Fibroblast of the conjunctiva (primary cell): Measurements from ENCODE around the gene ZCCHC13.
"Not testable (repeated sequence)": the region's sequence is repeated elsewhere in the genome, so short reads cannot be mapped to it uniquely, and the experiment has no call there.

Experiments
- DNase-seq: peaks from one replicate; pipeline ENCODE4 v3.0.0-alpha.2; 2010; ENCODE audit warnings: low read depth

The ZCCHC13 gene

GRCh38 chrX:74321191-74321590, 17.2 kb downstream of the ZCCHC13 start:
- DNase-seq = no peak

- no peak for DNase-seq
Observed at GRCh38 chrX:74324131-74324530, 20.2 kb downstream of the ZCCHC13 start.

GRCh38 chrX:74325130-74326059, 21.4 kb downstream of the ZCCHC13 start:
- DNase-seq = no peak

DNA sequence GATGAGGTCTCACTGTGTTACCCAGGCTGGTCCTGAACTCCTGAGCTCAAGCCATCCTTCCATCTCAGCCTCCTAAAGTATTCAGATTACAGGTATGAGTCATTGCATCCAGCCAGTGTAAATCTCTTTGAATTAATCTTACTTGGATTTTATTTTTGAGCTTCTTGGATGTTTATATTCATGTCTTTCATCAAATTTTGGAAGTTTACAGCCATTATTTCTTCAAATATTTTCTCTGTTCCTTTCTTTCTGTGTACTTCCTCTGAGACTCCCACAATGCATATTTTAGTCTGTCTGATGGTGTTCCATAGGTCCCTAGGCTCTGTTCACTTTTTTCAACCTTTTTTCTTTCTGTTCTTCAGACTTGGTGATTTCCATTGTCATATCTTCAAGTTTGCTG, 34.9 kb downstream of the ZCCHC13 start:
- DNase-seq = no peak

DNA sequence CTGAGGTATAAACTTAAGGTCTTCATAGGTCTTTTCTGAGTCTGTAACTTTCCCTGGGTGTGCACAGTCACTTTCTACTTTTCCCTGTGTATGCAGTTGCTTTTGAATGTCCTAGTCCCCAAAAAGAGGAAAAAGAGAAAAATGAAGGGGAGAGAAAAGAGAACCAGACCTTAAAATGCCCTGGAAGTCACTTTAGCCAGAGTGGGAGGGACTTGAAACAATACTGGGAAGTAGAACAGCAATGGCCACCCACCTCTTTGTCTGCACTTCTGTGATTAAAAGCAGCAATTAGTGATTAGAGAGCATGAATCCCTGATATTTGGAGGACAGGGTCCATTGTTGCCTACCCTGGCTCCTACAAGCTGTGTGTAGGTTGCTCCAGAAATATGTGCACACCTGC, 36.1 kb downstream of the ZCCHC13 start:
- no peak for DNase-seq

DNA sequence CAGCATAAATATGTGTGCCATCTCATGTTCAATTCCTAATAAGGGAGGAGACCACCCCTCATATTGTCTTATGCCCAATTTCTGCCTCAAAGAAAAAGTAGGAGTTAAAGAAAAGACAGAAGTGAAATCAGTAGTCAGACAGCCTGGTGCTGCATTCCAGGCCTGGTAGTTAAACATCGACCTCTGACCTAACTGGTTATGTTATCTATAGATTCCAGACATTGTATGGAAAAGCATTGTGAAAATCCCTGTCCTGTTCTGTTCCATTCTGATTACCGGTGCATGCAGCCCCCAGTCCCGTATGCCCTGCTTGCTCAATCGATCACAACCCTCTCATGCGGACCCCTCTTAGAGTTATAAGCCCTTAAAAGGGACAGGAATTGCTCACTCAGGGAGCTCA, 38.2 kb downstream of the ZCCHC13 start:
- not testable (repeated sequence) for DNase-seq

DNA sequence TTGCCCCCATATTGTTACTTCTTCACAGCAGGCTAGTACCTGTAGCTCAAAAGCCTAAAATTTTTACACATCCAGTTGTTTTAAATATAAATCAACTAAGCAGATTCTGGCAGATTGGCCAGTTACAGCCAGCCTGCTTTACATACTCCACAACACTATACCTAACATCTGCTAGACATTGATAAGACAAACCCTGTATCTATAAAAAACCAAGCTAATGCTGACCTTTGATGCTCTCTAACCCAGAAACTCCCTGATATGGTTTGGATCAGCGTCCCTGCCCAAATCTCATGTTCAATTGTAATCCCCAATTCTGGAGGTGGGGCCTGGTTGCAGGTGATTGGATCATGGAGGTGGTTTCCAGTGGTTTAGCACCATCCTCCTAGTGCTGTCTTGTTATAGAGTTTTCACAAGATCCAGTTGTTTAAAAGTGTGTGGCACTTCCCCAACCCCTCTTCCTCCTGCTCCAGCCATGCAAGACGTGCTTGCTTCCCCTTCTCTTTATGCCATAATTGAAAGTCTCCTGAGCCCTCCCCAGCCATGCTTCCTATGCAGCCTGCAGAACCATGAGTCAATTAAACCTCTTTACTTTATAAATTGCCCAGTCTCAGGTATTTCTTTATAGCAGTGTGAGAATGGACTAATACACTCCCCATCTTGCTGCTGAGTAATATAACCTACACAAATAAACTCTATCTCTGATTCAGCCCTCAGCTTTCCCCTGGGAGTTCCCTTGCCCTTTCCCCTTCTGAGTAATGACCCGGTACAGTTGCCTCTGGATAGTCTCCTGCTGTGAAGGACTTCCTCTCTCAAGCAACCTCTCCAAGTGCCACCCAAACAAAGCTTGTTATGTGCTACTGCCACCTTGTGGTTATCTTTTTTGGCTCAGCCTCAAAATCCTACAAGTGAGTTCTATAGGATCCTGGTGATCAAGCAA, 39.6 kb downstream of the ZCCHC13 start:
- DNase-seq = peak; percentile 92

- DNase-seq = no peak
Observed at GRCh38 chrX:74344280-74344622, 40.3 kb downstream of the ZCCHC13 start.

DNA sequence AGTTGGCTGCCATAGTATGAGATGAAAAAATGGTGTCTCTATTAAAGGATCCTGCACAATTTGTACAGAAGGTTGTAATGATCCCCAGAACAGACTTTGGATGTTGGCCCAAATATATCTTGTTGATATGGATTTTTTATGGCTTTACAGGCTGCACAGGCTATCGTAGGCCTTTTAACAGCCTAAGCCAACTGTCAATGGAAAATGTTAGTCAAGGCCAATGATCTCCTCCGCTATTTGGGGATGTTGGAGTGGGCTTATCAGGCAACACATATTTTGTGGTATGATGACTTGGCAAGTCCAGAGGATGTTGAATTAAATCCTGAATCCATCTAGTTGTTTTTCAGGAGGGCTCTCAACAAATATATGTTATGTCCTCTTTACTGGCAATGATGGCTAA, 42.1 kb downstream of the ZCCHC13 start:
- DNase-seq = no peak

GRCh38 chrX:74349387-74349786, 45.4 kb downstream of the ZCCHC13 start:
- peak; percentile 41 for DNase-seq

DNA sequence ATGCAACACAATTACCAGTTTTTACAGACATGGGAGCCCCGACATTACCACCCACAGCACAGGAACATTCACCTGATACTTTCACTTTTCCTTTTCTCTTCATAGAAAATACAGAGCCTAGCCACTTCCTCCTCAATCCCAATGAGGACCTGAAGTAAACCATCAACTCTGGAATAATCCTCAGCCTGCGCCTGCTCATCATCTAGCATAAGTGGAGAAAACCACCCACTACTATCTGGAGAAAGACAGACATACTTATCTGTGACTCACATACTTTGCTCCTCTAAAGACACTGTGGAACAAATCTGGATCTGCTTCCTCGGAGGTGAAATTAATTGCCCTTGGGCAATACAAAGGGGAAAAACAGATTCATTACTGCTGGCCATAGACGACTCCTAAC, 47.8 kb downstream of the ZCCHC13 start:
- no peak for DNase-seq

DNA sequence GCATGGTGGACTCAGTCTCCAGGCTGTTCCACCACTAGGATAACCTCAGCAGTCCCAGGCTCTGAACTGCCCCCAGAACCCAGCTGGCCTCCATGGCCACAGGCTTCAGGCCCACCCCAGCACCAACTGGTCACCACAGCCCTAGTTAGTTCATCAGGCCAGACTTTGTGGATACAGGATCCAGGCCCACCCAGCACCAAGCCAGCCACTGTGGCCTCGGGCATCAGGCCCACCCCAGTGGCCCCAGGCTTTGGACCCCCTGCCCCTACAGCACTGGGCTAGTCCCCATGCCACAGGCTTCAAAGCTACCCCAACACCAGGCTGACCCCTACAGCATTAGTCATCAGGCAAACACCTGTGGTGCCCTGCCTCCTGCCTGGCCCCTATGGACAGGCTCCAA, 50.0 kb downstream of the ZCCHC13 start:
- no peak for DNase-seq
